Measurements from ENCODE around the gene ABHD2.
"Not testable (repeated sequence)": the region's sequence is repeated elsewhere in the genome, so short reads cannot be mapped to it uniquely, and the experiment has no call there.

The ABHD2 gene

DNA sequence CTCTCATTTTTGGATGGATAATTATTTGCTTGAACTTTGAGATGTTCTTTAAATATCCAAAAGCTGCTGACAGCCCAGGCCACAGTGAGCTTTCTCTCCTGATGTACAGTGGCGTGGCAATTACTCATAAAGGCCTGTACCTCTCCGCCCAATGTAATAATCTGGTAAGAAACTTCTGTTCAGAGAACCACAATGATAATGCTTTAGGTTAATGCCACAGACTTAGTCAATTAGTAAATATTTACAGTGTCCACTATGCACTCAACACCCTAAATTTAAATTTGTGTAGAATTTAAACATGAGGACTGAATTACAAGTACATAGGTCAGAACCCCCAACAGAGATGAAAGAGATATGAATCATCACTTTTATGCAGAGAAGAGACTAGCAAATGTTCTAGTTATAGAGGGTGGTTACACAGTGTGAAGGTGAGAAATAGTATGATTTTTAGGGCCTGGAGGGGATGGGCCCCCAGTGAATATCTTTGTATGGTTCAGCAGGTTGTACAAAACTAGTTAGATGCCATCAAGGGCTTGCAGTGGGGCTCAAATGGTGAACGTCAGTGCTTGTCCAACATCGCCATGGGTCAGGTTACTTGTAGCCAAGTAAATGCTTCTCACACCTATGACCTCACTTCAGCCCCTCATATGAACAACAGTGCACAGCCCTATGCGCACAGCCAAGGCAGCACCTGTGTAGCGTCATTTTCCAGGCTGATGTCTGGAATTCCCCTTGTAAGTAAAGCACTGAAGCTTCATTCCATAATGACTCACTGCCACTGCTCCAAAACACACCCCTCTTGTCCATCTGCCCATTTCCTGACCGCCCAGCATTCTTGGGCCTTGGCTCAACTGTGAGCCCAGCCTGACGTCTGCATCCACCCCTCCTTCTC is 13.3 kb downstream of the ABHD2 start:
- DNase-seq: no peak

DNA sequence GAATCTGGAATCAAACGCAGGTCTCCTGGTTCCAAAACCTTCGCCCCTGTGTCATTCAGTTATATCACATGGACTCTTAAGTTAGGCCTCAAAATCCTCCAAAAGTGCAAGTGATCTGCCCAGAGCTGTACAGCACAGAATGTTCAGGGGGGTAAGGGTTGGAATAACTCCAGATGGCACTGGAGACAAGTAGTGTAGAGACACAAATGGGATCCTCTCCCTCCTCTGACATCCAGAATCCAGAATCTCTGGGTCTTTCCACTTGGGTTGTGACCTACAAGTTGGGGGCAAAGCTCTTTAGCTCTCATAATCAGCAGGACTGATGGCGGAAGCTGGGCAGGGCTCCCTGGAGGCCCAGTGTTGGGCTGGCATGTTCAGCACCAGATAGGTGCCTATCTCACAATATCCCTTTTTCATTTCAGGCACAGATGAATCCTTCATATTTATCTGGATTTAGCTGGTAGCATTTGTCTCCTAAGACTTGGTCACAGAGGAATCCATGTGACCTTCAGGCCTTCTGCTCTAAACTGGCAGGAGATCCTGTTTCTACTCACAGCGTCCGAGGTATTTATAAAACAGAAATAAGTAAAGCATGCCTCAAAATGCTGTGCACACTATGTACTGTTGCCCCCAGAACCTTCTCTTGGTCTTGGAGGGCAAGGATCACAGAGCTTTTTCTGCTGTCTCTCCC is 15.4 kb downstream of the ABHD2 start:
- DNase-seq: no peak

DNA sequence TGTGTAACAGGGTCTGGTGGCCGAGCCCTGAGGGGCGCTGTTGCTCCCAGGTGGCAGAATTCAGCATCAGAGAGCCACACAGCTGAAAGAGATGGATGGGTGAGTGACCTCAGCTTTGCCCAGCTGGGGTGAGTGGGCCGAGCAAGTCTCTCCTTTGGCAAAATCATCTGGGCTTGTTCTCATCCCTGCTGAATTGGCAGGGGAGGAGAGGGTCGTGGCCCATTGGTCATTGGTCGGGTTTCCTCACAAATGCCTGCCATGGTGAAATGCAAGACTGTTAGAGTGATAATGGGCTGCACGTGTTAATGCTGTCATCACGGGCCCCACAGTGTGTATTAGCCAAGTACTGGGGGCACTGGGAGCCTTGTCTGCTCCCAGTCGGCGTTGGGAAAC is 15.9 kb downstream of the ABHD2 start:
- no peak for DNase-seq

DNA sequence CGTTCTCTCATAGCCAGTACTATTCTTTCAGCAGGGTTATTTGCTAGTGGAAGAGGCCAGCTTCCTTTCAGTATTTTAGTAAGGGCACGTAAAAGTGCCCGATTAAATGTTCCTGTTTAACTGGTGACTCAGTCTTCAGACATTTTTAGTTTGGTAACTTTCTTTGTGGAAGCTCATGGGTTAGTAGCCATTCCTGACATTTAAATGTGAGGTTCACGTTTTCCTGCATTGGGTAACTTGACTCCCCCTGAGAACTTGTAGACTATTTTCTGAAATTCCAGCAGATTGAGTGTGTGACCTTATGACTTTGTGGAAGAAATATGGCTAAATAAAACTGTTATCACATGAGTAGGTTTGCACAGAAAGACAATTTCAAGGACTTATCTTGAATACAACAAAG is 16.9 kb downstream of the ABHD2 start:
- no peak for DNase-seq

DNA sequence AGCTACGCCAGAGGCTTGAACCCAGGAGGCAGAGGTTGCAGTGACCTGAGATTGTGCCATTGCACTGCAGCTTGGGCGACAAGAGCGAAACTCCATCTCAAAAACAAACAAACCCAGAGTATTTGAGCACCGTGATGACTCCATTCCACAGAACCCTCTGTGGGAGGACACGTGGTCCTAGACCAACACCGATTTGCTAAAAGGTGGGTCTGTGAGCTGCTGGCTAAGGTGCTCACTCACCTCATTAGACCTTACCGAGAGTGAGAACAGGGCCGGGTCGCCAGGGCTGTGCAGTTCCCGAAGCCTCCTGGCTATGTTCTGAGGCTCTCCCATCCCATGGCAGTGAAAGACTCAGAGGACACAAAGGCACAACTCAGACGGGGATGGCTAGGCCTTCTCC is 17.9 kb downstream of the ABHD2 start:
- no peak for DNase-seq

DNA sequence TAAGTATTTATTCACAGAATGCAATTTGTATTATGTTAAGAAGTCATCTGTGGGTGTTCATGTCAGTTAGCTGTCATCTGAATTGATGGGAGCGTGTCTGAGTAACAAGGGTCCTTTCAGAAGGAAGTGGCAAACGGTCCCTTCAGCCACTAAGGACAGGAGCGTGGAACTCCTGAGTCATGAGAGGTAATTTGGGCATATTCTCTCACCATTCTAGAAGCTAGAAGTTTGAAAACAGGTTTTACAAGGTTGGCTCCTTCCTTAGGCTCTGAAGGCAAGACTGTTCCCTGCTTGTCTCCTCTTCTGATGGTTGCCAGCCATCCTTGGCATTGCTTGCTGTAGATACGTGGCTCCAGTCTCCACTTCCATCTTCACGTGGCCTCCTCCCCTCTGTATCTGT is 19.7 kb downstream of the ABHD2 start:
- no peak for DNase-seq

DNA sequence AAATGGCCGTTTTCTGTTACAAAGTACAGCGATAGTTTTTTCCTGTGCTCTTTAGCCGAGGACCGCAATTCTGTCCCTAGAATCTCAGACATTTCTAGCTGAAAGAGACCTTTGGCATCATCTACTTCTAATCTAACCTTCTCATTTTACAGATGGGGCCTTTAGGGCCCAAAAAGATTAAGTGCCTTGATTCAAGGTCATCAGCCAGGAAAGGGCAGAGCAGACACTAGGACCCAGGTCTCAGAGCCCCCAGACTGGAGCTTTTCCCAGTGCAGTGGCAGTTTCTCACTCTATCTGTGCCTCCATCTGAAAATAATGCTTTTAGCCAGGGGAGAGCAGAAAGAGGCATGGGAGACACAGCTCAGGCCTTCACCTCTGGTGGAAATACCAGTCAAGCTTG is 20.6 kb downstream of the ABHD2 start:
- no peak for DNase-seq

DNA sequence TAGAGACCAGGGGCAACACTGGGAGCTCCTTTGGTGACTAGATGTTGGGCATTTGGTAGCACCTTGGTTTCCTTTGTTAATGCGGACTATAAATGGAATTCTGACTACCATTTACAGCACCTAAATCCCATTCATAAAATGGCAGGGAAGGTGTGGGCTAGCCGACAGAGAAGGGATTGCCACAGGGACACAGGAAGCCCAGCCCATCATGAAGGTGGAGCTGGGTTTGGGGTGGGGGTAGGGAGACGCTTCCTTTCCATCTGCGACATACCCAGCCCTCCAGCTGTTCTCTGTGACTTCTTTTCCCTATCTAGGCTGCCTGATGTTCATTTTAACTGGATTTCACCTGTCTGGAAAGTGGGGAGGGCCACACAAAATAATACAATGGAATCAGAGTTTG is 21.0 kb downstream of the ABHD2 start:
- no peak for DNase-seq

DNA sequence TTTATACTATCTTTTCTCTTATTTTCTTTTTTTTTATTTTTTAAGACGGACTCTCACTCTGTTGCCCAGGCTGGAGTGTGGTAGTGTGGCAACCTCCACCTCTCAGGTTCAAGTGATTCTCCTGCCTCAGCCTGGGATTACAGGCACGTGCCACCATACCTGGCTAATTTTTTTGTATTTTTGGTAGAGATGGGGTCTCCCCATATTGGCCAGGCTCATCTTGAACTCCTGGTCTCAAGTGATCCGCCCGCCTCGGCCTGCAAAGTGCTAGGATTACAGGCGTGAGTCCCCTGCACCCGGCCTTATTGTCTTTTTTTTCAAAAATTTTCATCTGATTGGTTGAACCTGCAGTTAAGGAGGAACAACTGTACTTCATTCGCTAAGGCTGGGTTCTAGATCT is 21.8 kb downstream of the ABHD2 start:
- no peak for DNase-seq

DNA sequence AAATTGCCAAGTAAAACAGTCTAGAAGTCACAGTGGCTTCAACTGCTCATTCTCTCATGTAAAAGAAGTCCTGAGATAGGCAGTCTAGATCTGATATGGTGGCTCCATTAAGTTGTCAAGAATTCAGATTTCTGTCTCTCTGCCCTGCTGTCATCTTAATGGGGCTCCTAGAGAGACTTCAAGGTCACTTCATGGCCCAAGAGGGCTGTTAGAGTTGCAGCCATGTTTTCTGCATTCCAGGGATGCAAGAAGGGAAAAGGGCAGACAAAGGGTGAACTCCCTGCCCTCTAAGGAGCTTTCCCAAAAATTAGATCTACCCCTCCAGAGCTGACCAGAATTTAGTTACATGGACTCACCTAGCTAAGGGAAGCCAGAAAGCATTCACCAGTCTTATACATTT is 23.1 kb downstream of the ABHD2 start:
- DNase-seq: no peak

DNA sequence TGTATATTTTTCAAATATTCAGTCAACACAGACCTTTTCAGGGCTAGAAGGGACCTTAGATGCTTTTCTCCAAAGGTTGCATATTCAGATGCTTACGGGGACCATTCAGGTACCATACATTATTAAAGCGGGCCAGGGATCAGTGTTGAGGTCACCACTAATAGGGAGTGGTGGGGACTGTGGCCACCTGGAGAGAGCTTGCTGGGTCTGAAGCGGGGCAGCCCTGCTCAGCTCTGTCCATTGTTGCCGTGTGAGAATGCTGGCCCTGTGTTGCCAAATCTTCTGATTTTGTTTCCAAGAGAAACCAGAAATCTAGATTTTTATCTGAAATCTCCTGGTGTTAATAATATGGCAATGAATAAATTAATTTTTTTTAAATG is 23.7 kb downstream of the ABHD2 start:
- DNase-seq: no peak

DNA sequence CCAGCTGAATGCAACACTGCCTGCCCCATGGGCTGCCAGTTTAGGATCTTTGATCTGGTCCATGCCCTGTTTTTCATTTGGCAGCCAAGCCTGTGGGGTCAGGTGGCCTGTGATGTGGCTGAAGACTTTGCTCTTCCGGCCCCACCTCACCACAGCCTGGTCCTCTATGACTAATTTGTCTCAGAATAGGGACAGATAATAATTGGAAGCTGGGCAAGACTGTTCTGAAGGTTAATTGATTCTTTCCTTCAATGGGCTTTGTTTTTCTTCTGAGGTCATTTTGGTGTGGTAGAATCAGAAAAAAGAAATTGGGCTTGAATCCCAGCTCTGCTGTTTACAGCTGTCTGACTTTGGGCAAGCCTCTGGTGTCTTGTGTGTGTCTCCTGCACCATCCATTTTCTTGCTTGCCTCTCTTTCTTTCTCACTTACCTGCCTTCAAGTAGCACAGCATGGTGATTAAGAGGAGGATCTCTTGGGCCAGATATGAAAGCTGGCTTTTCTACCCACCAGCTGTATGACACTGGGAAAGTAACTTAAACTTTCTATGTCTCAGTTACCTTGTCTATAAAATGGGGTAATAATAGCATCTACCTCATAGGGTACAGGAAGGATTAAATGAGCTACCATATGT is 24.2 kb downstream of the ABHD2 start:
- DNase-seq: no peak

DNA sequence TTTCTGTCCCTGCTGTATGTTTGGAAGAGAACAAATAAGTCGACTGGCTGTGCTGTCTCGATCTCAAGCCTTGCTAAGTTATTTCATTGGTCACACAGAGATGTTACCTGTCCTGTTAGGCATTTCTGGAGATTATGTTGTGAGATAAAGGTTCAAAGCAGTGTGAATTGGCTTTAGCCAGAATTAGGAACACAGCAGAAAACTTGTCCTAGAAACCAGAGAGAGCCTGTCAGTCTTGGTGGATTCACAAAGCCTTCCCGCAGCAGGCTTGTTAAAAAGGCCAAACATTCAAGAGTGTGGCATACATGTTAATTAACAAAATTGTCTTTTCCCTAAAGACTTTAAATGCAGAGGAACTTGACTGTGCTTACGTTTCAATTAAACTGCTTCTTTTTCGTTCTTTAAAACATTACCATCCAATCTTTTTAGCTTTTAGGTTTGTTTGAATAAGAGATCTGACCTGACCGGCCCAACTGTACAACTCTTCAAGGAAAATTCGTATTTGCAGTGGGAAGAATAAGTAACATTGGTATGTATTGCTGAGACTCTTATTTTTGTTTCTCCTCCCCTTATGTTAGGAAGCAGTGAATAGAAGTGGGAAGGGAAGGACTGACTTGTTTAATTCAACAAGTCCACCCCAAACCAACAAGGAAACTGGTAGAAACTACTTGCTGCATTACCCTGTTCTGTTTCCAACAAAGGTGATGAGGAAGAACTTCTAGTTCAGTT is 25.2 kb downstream of the ABHD2 start:
- DNase-seq: no peak

DNA sequence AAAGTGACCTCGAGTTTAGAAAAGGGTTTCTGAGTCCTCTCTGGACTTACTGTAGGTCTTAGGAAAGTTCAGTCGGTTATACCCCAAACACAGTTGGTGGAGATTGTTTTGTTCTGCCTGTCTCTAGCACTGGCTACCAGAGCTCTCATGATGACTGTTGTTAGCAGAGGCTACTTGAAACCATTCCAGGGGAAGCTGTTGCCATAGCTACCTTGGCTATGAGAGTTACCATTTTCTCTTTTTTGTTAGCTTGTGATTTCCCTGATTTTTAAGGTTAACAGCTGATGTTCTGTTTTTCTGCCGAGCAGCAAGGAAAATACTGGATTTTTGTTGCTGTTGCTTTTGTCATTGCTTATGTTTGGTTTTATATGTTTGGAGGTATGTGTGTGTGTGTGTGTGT is 26.7 kb downstream of the ABHD2 start:
- no peak for DNase-seq

DNA sequence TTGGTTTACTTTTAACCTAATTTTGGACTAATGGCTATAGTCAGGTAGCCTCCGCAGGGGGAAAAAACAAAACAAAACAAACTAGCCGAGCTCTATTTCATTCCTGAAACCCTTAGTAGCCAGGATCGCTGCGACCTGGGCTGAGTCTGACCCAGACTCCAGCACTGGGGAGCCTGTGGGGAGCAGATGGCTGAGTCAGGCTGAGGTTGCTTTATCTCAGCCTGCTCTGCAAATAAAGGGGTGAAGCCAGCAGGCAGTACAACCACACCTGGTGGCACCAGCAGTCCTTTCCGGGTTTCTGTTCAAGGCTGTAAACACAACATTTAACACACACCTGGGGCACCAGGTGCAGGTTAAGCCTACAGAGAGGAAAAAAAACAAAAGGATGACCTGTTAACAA is 27.3 kb downstream of the ABHD2 start:
- DNase-seq: no peak

DNA sequence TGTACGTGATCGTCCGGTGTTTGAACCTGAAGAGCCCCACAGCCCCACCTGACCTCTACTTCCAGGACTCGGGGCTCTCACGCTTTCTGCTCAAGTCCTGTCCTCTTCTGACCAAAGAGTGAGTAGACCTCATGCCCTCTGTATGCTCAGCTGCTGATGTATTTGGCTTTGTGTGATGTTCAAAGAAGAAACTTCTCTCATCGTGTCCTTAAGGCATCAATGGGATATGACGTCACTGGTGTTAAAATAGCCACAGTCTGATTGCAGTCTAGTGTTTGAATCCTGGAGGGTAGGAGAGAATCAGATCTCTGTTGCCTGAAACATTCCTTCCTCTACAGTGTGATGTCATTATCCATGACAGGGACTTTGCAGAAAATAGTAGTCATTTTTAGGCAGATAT is 28.1 kb downstream of the ABHD2 start:
- DNase-seq: no peak

DNA sequence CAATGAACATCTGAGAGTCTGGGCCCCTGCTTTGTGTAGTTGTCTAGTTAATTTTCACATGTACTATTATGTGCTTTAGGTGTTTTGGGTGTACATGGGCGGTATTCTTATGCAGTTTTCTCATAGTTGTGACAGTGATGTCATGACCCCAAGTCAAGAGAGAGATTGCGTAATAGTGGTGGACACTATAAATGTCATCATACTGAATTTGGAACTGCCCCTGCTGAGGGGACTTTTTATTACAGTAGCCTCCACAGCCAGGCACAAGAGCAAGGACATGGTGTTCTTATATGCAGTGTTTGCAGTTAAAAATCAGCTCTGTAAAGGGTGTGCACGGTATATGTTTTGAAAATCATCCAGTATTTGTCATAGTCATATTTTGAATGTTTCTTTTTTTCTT is 29.5 kb downstream of the ABHD2 start:
- DNase-seq: no peak

DNA sequence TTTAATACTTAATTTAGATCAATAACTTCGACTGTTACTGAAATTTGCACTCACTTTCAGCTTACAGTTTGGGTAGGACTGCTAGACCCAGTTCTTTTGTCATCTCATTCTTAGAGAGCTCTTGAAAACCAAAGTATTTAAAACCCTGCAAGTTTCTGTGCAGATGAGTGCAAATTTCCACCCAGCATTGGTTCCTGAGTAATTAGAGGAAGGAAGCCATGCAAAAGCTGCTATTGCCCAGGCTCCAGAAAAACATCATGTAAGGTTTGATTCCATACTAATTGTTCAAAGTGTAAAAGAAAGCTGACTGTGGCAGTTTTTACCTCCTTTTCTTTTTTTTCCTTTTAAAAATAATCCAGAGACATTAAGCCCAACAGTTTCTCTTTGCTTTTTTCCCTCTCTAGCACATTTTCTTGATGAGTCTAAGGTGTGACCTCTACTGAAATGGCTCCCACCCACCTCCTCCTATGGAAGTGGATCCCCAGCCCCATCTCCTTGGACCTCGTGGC is 30.3 kb downstream of the ABHD2 start:
- DNase-seq: no peak

DNA sequence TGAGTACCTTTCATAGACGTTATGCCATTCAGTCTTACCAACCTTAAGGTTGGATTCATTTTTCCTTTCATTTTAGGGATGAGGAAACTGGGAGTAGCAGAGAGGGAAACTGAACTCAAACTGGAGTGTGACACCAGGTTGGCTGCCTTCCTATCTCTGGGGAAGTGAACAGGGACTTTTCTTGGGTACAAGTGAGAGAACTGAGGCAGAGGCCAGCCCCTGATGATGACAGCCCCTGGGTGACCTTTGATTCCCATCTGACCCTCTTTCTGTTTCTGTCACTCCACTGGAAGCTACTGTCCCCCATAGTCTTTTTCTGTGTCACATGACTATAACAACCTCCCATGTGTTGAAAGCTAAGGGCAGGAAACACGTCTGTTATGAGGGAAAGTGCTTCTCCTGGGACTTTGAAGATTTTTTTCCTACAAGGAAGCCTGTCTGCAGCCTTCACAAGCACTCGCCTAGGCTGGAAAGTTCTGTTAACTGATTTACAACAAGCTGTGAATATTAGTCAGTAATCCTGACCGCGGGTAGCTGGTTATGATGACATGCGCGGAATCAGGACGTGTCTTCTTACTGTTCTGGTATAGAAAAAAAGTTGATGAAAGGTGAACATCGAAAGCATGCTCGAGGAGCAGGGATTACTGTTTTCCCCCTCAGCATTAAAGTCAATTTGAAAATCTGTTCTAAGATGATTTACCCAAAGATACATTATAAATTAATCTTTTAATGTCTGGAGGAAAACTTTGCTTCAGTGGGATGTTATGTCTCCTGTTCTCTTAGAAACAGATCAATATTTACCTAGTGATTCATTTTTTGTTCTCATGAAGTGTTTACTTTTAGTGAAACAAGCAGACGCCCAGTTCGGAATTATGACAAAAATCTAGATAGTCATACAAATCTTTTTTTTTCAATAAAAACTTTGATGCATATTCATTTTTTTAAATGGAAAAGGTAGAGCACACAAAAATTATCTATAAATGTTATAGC is 31.5 kb downstream of the ABHD2 start:
- DNase-seq: no peak

DNA sequence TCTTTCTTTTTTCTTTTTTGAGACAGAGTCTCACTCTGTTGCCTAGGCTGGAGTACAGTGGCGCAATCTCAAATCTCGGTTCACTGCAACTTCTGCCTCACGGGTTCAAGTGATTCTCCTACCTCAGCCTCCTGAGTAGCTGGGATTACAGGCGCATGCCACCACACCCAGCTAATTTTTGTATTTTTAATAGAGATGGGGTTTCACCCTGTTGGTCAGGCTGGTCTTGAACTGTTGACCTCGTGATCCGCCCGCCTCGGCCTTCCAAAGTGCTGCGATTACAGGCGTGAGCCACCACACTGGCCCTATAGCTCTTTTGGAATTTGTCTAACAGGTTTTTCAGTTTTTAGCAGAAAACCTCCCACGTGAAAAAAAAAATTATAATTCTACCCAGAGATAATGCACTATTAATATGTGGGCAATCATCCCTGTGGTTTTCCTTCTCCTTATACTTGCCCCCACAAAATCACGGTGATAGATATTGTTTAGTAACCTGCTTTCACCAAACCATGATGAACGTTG is 32.3 kb downstream of the ABHD2 start:
- not testable (repeated sequence) for DNase-seq

DNA sequence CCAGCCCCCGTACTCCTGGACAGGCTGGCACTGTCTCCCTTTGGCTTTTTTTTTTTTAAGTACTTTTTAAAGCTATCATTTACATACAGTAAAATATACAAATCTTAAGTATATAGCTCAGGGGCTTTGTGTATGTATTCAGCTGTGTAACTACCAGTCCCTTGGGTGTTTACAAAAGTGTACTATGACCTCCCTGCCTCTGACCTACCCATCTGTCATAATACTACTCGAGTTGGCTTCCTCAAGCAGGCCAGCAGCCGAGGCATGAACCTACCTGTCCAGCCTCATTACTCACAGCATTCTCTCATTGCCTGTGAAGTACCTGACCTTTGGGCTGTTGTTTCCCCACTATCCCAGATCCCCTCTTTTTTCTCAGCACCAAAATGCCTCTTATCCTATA is 33.2 kb downstream of the ABHD2 start:
- no peak for DNase-seq
